ENCODE measurements around the gene RNF112.

The RNF112 gene, protein sequence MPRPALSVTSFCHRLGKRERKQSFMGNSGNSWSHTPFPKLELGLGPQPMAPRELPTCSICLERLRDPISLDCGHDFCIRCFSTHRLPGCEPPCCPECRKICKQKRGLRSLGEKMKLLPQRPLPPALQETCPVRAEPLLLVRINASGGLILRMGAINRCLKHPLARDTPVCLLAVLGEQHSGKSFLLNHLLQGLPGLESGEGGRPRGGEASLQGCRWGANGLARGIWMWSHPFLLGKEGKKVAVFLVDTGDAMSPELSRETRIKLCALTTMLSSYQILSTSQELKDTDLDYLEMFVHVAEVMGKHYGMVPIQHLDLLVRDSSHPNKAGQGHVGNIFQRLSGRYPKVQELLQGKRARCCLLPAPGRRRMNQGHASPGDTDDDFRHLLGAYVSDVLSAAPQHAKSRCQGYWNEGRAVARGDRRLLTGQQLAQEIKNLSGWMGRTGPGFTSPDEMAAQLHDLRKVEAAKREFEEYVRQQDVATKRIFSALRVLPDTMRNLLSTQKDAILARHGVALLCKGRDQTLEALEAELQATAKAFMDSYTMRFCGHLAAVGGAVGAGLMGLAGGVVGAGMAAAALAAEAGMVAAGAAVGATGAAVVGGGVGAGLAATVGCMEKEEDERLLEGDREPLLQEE

GRCh38 chr17:19410875-19411620, at the start of gene RNF112:
Gene RNF112, plus strand, starts transcription at chr17:19411232. Its CDS starts 177 bp downstream, at chr17:19411409.
- Mint-ChIP-seq H3K27me3 (ENCODE audit: low read depth) (no peaks in the 10 kb centered on the region), H3K27ac (no peak within 1 kb of the TSS), H3K4me1 (ENCODE audit: low read depth) (no peaks in the 10 kb centered on the region), H3K9me3 (no peaks in the 10 kb centered on the region), H3K4me3 (no peak within 1 kb of the TSS), H3K36me3 (ENCODE audit: low read depth) (no peaks in the 10 kb centered on the region)
- DNase-seq (ENCODE audit: low spot score) = no peak

DNA sequence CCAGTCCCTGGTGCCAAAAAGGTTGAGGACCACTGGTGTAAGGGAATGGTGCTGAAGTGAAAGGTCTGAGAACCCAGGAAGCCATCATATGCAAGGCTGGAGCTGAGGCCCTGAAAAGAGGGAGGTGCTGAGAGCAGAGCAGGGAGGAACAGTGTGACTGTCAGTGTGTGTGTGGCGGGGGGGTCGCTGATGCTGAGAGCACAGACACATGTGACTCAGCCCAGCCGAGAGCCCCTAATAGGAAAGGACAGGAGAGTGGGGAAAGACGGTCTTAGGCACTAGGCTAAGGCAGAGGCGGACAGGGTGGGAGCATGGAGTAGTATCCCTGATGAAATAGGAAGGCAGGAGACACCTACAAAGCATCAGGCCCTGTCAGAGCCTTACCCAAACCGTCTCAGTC, 49.7 kb upstream of the RNF112 start:
- Mint-ChIP-seq H3K36me3 (ENCODE audit: low read depth) (no peaks in the 10 kb centered on the region), H3K27ac (peak overlapping the region; percentile 51), H3K27me3 (ENCODE audit: low read depth) (peaks cover 12% of the 10 kb centered on the region), H3K9me3 (no peaks in the 10 kb centered on the region), H3K4me3 (peak overlapping the region; percentile 51), H3K4me1 (ENCODE audit: low read depth) (peaks cover 6% of the 10 kb centered on the region)
- DNase-seq (ENCODE audit: low spot score) = no peak

DNA sequence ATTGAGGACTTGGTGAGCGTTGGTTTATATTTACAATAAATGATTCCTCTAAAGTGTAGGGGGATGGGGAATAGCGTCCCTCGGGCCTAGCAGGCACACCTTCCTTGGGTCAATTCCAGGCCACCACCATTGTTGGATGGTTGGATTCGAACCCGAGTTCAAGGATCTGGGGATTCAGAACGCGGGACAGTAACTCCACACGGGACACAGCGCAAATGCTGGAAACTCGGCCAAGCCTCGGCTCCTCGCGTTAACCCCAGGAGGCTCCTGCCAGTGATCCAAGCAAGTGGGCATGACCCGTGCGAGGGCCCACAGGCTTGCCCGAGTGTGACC, 49.1 kb upstream of the RNF112 start:
- DNase-seq (ENCODE audit: low spot score) = no peak
- no peaks in the 10 kb centered on the region for H3K36me3 Mint-ChIP-seq (ENCODE audit: low read depth)
- peaks cover 12% of the 10 kb centered on the region for H3K27me3 Mint-ChIP-seq (ENCODE audit: low read depth)
- no peak overlapping the region for H3K27ac Mint-ChIP-seq
- H3K4me3 Mint-ChIP-seq = peak overlapping the region; percentile 69
- H3K9me3 Mint-ChIP-seq = no peaks in the 10 kb centered on the region
- H3K4me1 Mint-ChIP-seq (ENCODE audit: low read depth) = peaks cover 7% of the 10 kb centered on the region

- DNase-seq (ENCODE audit: low spot score) = peak; percentile 83
- H3K36me3 Mint-ChIP-seq (ENCODE audit: low read depth) = no peaks in the 10 kb centered on the region
- peaks cover 8% of the 10 kb centered on the region for H3K4me1 Mint-ChIP-seq (ENCODE audit: low read depth)
- H3K27me3 Mint-ChIP-seq (ENCODE audit: low read depth) = peaks cover 12% of the 10 kb centered on the region
- H3K27ac Mint-ChIP-seq = peak within 1 kb of the TSS; percentile 78
- no peaks in the 10 kb centered on the region for H3K9me3 Mint-ChIP-seq
- peak within 1 kb of the TSS; percentile 91 for H3K4me3 Mint-ChIP-seq
These were observed 48.5 kb upstream of the RNF112 start, which contains the start of gene B9D1 for GRCh38 chr17:19362277-19363113. Gene B9D1, minus strand, starts transcription at chr17:19362723. Its CDS starts 154 bp downstream, at chr17:19362569.

DNA sequence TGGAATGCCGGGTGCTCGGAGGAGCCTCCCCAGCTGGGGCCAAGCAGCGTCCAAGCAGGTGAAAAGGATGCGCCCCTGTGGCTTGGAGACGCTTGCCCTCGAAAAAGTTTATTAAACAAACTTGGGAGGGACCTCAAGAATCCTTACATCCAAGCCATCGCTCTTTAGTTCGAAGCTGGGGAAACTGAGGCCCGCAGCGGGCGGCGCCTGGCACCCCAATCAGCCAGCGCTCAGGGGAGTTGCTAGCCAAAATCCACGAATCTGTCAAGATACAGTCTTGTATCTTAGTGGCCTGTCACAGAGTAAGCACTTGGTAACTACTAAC, 48.0 kb upstream of the RNF112 start:
- H3K4me3 Mint-ChIP-seq = peak overlapping the region; percentile 91

DNA sequence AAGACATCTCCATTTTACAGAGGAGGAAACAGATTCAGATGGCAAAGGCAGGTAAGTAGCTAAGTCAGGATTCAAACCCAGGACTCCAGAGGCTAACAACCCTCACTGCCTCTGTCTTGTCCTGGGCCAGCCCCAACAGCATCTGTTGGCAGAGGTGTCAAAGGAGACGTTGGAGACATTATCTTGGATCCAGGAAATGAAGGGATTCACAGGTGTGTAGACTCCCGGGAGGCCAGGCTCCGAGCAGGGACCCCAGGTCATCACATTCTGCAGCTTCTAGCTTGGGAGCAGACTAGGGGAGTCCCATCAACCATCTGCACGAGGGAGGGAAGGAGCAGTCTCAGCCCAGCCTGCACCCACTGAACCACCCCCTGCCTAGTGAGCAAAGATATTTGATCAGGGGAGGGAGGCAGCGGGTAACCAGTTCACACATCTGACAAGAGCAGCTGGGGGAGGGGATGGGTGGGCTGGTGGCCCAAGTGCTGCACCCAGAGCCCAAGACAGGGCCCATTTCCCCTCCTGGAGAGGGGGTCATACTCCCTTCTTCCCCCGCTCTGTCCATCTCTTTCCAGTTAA, 47.5 kb upstream of the RNF112 start:
- Mint-ChIP-seq H3K9me3 (no peaks in the 10 kb centered on the region), H3K4me3 (peak overlapping the region; percentile 91), H3K4me1 (ENCODE audit: low read depth) (peaks cover 13% of the 10 kb centered on the region), H3K27ac (no peak overlapping the region), H3K36me3 (ENCODE audit: low read depth) (no peaks in the 10 kb centered on the region), H3K27me3 (ENCODE audit: low read depth) (peaks cover 10% of the 10 kb centered on the region)
- DNase-seq (ENCODE audit: low spot score) = no peak

More for the DNA sequence above, 48.0 kb upstream of the RNF112 start:
- no peaks in the 10 kb centered on the region for H3K36me3 Mint-ChIP-seq (ENCODE audit: low read depth)
- peaks cover 11% of the 10 kb centered on the region for H3K4me1 Mint-ChIP-seq (ENCODE audit: low read depth)
- DNase-seq (ENCODE audit: low spot score) = no peak
- H3K27ac Mint-ChIP-seq = peak overlapping the region; percentile 78
- H3K9me3 Mint-ChIP-seq = no peaks in the 10 kb centered on the region
- H3K27me3 Mint-ChIP-seq (ENCODE audit: low read depth) = peaks cover 12% of the 10 kb centered on the region

DNA sequence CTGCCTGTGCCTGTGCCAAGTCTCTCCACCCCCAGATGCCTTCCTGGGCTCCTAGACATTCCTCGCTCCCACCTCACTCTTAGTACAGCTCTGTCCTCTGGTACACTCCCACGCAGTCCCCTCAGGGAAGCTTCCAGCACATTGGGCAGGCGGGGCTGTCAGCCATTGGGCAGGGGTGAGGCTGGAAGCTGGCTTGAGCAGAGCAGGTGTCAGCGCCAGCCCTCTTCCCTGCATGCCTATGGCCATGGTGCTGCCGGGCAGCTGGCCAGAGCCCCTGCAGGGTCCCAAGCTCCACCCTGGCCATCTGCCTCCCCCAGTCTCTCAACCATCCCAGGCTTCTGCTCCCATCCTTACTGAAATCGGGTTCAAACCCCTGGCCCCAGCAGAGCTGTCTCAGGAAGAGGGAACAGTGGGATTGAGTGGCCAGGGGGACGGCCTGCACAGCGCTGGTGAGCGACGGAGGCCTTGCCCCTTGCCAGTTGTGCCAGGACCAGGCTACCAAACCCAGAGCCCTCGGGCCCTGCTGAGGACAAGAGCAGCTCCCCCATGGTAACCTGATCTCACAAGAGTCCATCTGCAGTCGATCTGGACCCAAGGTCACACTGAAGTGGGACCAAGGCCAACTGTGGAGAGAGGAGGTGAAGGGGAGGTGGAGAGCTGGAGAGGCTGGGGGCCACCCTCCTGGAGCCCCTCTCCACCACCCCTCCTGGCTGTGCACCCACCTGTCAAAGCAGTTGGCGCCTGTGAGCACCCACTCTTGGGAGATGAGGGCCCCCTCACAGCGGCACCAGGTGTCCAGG, 46.1 kb upstream of the RNF112 start:
- peaks cover 26% of the 10 kb centered on the region for H3K4me1 Mint-ChIP-seq (ENCODE audit: low read depth)
- no peak overlapping the region for H3K4me3 Mint-ChIP-seq
- H3K27me3 Mint-ChIP-seq (ENCODE audit: low read depth) = peaks cover 7% of the 10 kb centered on the region
- no peak for DNase-seq (ENCODE audit: low spot score)
- H3K27ac Mint-ChIP-seq = no peak overlapping the region
- H3K9me3 Mint-ChIP-seq = no peaks in the 10 kb centered on the region
- no peaks in the 10 kb centered on the region for H3K36me3 Mint-ChIP-seq (ENCODE audit: low read depth)

DNA sequence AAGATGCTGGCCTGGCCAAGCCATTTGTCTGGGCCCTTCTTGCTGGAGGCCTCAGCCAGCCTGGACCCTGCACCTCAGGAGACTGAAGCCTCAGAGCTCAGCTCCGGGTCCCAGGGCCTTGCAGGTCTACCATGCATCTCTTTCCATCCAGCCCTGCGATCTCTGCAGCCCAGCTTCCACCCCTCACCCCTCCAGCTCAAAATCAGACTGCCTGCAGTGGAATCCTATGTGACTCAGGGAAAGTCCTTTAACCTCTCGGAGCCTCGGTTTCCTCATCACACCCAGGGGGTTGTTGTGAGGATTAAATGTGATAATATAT, 45.6 kb upstream of the RNF112 start:
- Mint-ChIP-seq H3K36me3 (ENCODE audit: low read depth) (peaks cover 2% of the 10 kb centered on the region), H3K27ac (no peak overlapping the region), H3K4me3 (no peak overlapping the region), H3K27me3 (ENCODE audit: low read depth) (peaks cover 6% of the 10 kb centered on the region), H3K4me1 (ENCODE audit: low read depth) (peaks cover 31% of the 10 kb centered on the region), H3K9me3 (no peaks in the 10 kb centered on the region)
- no peak for DNase-seq (ENCODE audit: low spot score)

GRCh38 chr17:19365833-19366636, 45.0 kb upstream of the RNF112 start:
- Mint-ChIP-seq H3K9me3 (no peaks in the 10 kb centered on the region), H3K27ac (no peak overlapping the region), H3K4me1 (ENCODE audit: low read depth) (peaks cover 35% of the 10 kb centered on the region), H3K27me3 (ENCODE audit: low read depth) (peaks cover 3% of the 10 kb centered on the region), H3K4me3 (no peak overlapping the region), H3K36me3 (ENCODE audit: low read depth) (peaks cover 2% of the 10 kb centered on the region)
- no peak for DNase-seq (ENCODE audit: low spot score)

- no peaks in the 10 kb centered on the region for H3K9me3 Mint-ChIP-seq
- H3K27ac Mint-ChIP-seq = no peak overlapping the region
- peaks cover 3% of the 10 kb centered on the region for H3K27me3 Mint-ChIP-seq (ENCODE audit: low read depth)
- H3K36me3 Mint-ChIP-seq (ENCODE audit: low read depth) = peaks cover 2% of the 10 kb centered on the region
- H3K4me3 Mint-ChIP-seq = no peak overlapping the region
- DNase-seq (ENCODE audit: low spot score) = no peak
- H3K4me1 Mint-ChIP-seq (ENCODE audit: low read depth) = peaks cover 38% of the 10 kb centered on the region
These were observed 44.4 kb upstream of the RNF112 start for GRCh38 chr17:19366637-19366972.

DNA sequence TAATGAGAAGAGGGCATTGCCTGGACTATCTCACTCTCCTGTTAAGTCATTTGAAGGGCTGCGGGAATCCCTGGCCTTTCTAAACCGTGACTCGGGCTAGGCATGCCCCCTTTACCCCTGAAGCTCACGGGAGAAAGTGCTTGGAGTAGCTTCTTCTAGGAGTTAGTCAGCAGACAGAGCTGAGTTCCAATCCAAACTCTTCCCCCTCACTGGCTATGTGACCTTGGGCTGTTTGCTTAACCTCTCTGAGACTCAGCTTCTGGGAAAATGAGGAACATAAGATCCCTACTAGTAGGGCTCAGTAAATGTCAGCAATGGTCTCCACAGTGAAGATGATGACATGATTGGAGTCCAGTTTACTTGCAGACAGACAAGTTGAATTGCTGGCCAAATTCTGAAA, 42.8 kb upstream of the RNF112 start:
- Mint-ChIP-seq H3K9me3 (no peaks in the 10 kb centered on the region), H3K27me3 (ENCODE audit: low read depth) (peaks cover 3% of the 10 kb centered on the region), H3K4me1 (ENCODE audit: low read depth) (peaks cover 47% of the 10 kb centered on the region), H3K36me3 (ENCODE audit: low read depth) (peaks cover 2% of the 10 kb centered on the region), H3K27ac (peak overlapping the region; percentile 12), H3K4me3 (no peak overlapping the region)
- DNase-seq (ENCODE audit: low spot score) = no peak

GRCh38 chr17:19369107-19369778, 41.8 kb upstream of the RNF112 start:
- H3K36me3 Mint-ChIP-seq (ENCODE audit: low read depth) = peaks cover 3% of the 10 kb centered on the region
- H3K4me1 Mint-ChIP-seq (ENCODE audit: low read depth) = peaks cover 48% of the 10 kb centered on the region
- H3K27ac Mint-ChIP-seq = peak overlapping the region; percentile 92
- DNase-seq (ENCODE audit: low spot score) = no peak
- no peaks in the 10 kb centered on the region for H3K27me3 Mint-ChIP-seq (ENCODE audit: low read depth)
- H3K9me3 Mint-ChIP-seq = no peaks in the 10 kb centered on the region
- H3K4me3 Mint-ChIP-seq = peak overlapping the region; percentile 87
